ENCODE measurements around the gene ANK3.

Gene ANK3

GRCh38 chr10:60224066-60224705 lies 165.5 kb downstream of the ANK3 start:
- TF ChIP-seq, protein P1, sequence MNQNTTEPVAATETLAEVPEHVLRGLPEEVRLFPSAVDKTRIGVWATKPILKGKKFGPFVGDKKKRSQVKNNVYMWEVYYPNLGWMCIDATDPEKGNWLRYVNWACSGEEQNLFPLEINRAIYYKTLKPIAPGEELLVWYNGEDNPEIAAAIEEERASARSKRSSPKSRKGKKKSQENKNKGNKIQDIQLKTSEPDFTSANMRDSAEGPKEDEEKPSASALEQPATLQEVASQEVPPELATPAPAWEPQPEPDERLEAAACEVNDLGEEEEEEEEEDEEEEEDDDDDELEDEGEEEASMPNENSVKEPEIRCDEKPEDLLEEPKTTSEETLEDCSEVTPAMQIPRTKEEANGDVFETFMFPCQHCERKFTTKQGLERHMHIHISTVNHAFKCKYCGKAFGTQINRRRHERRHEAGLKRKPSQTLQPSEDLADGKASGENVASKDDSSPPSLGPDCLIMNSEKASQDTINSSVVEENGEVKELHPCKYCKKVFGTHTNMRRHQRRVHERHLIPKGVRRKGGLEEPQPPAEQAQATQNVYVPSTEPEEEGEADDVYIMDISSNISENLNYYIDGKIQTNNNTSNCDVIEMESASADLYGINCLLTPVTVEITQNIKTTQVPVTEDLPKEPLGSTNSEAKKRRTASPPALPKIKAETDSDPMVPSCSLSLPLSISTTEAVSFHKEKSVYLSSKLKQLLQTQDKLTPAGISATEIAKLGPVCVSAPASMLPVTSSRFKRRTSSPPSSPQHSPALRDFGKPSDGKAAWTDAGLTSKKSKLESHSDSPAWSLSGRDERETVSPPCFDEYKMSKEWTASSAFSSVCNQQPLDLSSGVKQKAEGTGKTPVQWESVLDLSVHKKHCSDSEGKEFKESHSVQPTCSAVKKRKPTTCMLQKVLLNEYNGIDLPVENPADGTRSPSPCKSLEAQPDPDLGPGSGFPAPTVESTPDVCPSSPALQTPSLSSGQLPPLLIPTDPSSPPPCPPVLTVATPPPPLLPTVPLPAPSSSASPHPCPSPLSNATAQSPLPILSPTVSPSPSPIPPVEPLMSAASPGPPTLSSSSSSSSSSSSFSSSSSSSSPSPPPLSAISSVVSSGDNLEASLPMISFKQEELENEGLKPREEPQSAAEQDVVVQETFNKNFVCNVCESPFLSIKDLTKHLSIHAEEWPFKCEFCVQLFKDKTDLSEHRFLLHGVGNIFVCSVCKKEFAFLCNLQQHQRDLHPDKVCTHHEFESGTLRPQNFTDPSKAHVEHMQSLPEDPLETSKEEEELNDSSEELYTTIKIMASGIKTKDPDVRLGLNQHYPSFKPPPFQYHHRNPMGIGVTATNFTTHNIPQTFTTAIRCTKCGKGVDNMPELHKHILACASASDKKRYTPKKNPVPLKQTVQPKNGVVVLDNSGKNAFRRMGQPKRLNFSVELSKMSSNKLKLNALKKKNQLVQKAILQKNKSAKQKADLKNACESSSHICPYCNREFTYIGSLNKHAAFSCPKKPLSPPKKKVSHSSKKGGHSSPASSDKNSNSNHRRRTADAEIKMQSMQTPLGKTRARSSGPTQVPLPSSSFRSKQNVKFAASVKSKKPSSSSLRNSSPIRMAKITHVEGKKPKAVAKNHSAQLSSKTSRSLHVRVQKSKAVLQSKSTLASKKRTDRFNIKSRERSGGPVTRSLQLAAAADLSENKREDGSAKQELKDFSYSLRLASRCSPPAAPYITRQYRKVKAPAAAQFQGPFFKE (tag by site-specific recombination; IDR thresholded peaks at IDR 0.05; ENCODE audit: borderline replicate concordance): no peak
- TF ChIP-seq ZNF274 (IDR thresholded peaks at IDR 0.05; ENCODE audit: low read length) (no peak), ZNF274 (tag by site-specific recombination; IDR thresholded peaks at IDR 0.05; ENCODE audit: borderline replicate concordance) (no peak), KLF8 (tag by site-specific recombination; IDR thresholded peaks at IDR 0.05) (no peak), PRDM1 (tag by site-specific recombination; IDR thresholded peaks at IDR 0.05) (no peak), ZSCAN16 (tag by site-specific recombination; IDR thresholded peaks at IDR 0.05) (no peak), PRDM6 (tag by site-specific recombination; IDR thresholded peaks at IDR 0.05) (no peak), ZNF426 (tag by site-specific recombination; IDR thresholded peaks at IDR 0.05) (no peak)
- TF ChIP-seq, protein P2, sequence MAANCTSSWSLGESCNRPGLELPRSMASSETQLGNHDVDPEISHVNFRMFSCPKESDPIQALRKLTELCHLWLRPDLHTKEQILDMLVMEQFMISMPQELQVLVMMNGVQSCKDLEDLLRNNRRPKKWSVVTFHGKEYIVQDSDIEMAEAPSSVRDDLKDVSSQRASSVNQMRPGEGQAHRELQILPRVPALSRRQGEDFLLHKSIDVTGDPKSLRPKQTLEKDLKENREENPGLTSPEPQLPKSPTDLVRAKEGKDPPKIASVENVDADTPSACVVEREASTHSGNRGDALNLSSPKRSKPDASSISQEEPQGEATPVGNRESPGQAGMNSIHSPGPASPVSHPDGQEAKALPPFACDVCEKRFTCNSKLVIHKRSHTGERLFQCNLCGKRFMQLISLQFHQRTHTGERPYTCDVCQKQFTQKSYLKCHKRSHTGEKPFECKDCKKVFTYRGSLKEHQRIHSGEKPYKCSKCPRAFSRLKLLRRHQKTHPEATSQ (tag by site-specific recombination; IDR thresholded peaks at IDR 0.05): no peak
- H3K27ac ChIP-seq (ENCODE audit: extremely low read depth, low read depth, low read length): no peak overlapping the region
- ChIA-PET POLR2A (no interaction called here), CTCF (interaction anchor here (0.6 to 1.0 kb wide), 2 partner anchors 44 to 124 kb away, joined by 3 to 4 read pairs; no protein-coding TSS in a partner anchor)
- no peaks in the 10 kb centered on the region for H3K36me3 ChIP-seq (ENCODE audit: control insufficient read depth in 2 of 2, insufficient read depth in 1 of 2, low read length in 2 of 2)
- H3K4me3 ChIP-seq (ENCODE audit: low read depth, low read length): no peak overlapping the region
- no peaks in the 10 kb centered on the region for H3K4me1 ChIP-seq (ENCODE audit: control insufficient read depth, insufficient read depth, low read length)
- H3K9me3 ChIP-seq (ENCODE audit: control insufficient read depth, insufficient read depth, low read depth, low read length): no peaks in the 10 kb centered on the region

DNA sequence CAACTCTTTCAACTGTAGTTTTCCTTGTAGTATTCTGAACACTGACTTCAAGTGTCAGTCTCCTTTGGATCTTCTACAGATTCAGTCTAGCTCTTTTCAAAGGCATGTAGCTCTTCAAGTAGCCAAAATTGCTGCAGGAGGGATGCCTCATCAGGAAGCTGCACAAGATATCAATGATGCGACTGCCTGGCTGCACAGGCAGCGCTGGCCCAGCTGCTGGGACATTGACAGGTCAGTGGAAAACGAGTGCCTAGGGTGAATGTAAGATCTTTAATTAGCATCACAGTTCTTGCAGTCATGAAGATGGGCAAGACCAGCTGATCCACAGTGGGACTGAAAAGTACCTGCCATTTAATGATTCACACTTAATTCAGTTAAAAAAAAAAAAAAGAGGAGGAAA lies 167.6 kb downstream of the ANK3 start:
- no peak for TF ChIP-seq ZNF837 (tag by site-specific recombination; IDR thresholded peaks at IDR 0.05)
- no peak for TF ChIP-seq ZNF510 (tag by site-specific recombination; IDR thresholded peaks at IDR 0.05; ENCODE audit: insufficient replicate concordance)
- TF ChIP-seq, protein P3, sequence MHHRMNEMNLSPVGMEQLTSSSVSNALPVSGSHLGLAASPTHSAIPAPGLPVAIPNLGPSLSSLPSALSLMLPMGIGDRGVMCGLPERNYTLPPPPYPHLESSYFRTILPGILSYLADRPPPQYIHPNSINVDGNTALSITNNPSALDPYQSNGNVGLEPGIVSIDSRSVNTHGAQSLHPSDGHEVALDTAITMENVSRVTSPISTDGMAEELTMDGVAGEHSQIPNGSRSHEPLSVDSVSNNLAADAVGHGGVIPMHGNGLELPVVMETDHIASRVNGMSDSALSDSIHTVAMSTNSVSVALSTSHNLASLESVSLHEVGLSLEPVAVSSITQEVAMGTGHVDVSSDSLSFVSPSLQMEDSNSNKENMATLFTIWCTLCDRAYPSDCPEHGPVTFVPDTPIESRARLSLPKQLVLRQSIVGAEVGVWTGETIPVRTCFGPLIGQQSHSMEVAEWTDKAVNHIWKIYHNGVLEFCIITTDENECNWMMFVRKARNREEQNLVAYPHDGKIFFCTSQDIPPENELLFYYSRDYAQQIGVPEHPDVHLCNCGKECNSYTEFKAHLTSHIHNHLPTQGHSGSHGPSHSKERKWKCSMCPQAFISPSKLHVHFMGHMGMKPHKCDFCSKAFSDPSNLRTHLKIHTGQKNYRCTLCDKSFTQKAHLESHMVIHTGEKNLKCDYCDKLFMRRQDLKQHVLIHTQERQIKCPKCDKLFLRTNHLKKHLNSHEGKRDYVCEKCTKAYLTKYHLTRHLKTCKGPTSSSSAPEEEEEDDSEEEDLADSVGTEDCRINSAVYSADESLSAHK (tag by site-specific recombination; IDR thresholded peaks at IDR 0.05): no peak
- no peak for TF ChIP-seq ZEB2 (tag by site-specific recombination; IDR thresholded peaks at IDR 0.05)
- TF ChIP-seq YY2 (tag by site-specific recombination; IDR thresholded peaks at IDR 0.05): no peak
- no peak for TF ChIP-seq ZNF280D (tag by site-specific recombination; IDR thresholded peaks at IDR 0.05)
- no peak for TF ChIP-seq BCL11B (tag by site-specific recombination; IDR thresholded peaks at IDR 0.05; ENCODE audit: low read depth)
- no peak for TF ChIP-seq ZNF121 (tag by site-specific recombination; IDR thresholded peaks at IDR 0.05)
- ChIA-PET CTCF (interaction anchor here (0.8 to 1.6 kb wide), 2 partner anchors 13 to 349 kb away, joined by 3 to 5 read pairs; no protein-coding TSS in a partner anchor), POLR2A (no interaction called here)

More for the DNA sequence above, 167.6 kb downstream of the ANK3 start:
- Histone ChIP-seq H3K9me3 (ENCODE audit: control insufficient read depth, insufficient read depth, low read depth, low read length) (no peaks in the 10 kb centered on the region), H3K4me3 (ENCODE audit: low read depth, low read length) (no peak overlapping the region), H3K4me1 (ENCODE audit: control insufficient read depth, insufficient read depth, low read length) (no peaks in the 10 kb centered on the region), H3K36me3 (ENCODE audit: control insufficient read depth in 2 of 2, insufficient read depth in 1 of 2, low read length in 2 of 2) (no peaks in the 10 kb centered on the region), H3K27ac (ENCODE audit: extremely low read depth, low read depth, low read length) (no peak overlapping the region)
